ENCODE results near the gene AGPAT1. TPM values are rescaled to one million over a fixed set of nuclear protein-coding genes. Genes with fewer than 3 reads are reported as not detected.
A peak's percentile ranks its signal among the peaks of the same experiment; 100 is the strongest.

AGPAT1 gene
- total and polyA plus RNA-seq, 2 of the 13 experiments (the other 11 are each of a cell fraction or from before 2014, with no cell fraction given): 51.3 to 139 TPM

GRCh38 chr6:32120573-32121059 lies 55.3 kb downstream of the AGPAT1 start (continued):
- TF ChIP-seq ZNF468 (CRISPR knock-in tag; IDR thresholded peaks at IDR 0.05) (no peak), ATF1 (CRISPR knock-in tag; IDR thresholded peaks at IDR 0.05) (no peak), FOXA1 (IDR thresholded peaks at IDR 0.05) (no peak), FOXA1 (CRISPR knock-in tag; IDR thresholded peaks at IDR 0.05) (no peak), ZNF550 (CRISPR knock-in tag; IDR thresholded peaks at IDR 0.05; ENCODE audit: borderline replicate concordance) (no peak), ZNF382 (CRISPR knock-in tag; IDR thresholded peaks at IDR 0.05; ENCODE audit: borderline replicate concordance) (no peak), PRMT3 (CRISPR knock-in tag; IDR thresholded peaks at IDR 0.05; ENCODE audit: borderline replicate concordance, low read depth) (no peak), JUN (CRISPR knock-in tag; IDR thresholded peaks at IDR 0.05) (no peak), TOPORS (CRISPR knock-in tag; IDR thresholded peaks at IDR 0.05) (no peak), SRSF9 (IDR thresholded peaks at IDR 0.05; ENCODE audit: borderline replicate concordance, insufficient read depth, low read depth, low read length, poor library complexity, severe bottlenecking) (no peak), SIX1 (CRISPR knock-in tag; IDR thresholded peaks at IDR 0.05; ENCODE audit: borderline replicate concordance) (no peak), ZC3H4 (CRISPR knock-in tag; IDR thresholded peaks at IDR 0.05; ENCODE audit: borderline replicate concordance) (no peak)

GRCh38 chr6:32118782-32119628 lies 56.9 kb downstream of the AGPAT1 start:
- H3K27me3 ChIP-seq (ENCODE audit: control insufficient read depth in 1 of 2, insufficient read depth in 2 of 2, low read length in 2 of 2): no peaks in the 10 kb centered on the region
- intact Hi-C loops (cut with micrococcal nuclease; ENCODE audit: unreplicated experiment) (loop anchor here (1.0 to 5.0 kb wide), 4 partner anchors 32 to 78 kb away; partner anchors contain the start of genes AGPAT1 and PPT2), in situ Hi-C loops (cut with HindIII; ENCODE audit: extremely low pct_ligation_motif_present, low pct_unique_long_range_greater_than_20kb) (loop anchor here (5.0 kb wide), 1 partner anchor 33 kb away; the partner anchor contains the start of genes PPT2 and PRRT1)
- no TSS peak for BruUV-seq (replicated peaks)
- peak overlapping the region; percentile 45 to 59 (median 56); a peak in 5 of 6 replicates for H3K4me3 ChIP-seq (replicated peaks in 1 of 3; ENCODE audit: insufficient read depth in 1 of 3, low read depth in 2 of 3, low read length in 3 of 3)
- ATAC-seq (peak; percentile 93), DNase-seq (ENCODE audit: low spot score) (peak; percentile 84), FAIRE-seq (peak; percentile 92)
- WGBS (ENCODE audit: low lambda C conversion rate): 7% methylated on average over 17 of the region's 17 CpGs
- POLR2A ChIA-PET: interaction anchor here (0.6 to 2.8 kb wide), 9 partner anchors 9 to 76 kb away, joined by 3 to 34 read pairs (median 4); partner anchors contain the start of genes AGPAT1, ATF6B, FKBPL and RNF5
- CTCF ChIA-PET (ENCODE audit: low intra/inter-chr PET ratio, low total read pairs): interaction anchor here (1.2 to 3.2 kb wide), 7 partner anchors 35 to 136 kb away, joined by 3 to 97 read pairs (median 6); partner anchors contain the start of genes PPT2 and RNF5
- H4K20me1 ChIP-seq (ENCODE audit: insufficient read depth, low read length): no peaks in the 10 kb centered on the region
- peaks cover 24% of the 10 kb centered on the region for H3K4me1 ChIP-seq (ENCODE audit: insufficient read depth, low read length)
- H2AFZ ChIP-seq (ENCODE audit: low read length): peak overlapping the region; percentile 68
- H3K9ac ChIP-seq (ENCODE audit: insufficient read depth, low read depth, low read length): peak overlapping the region; percentile 67
- peak overlapping the region; percentile 87 for H3K27ac ChIP-seq (ENCODE audit: extremely low read length, insufficient read depth, low read length)
- no peaks in the 10 kb centered on the region for H3K79me2 ChIP-seq (ENCODE audit: insufficient read depth, low read length)
- H3K9me3 ChIP-seq (ENCODE audit: low read length): no peaks in the 10 kb centered on the region
- peak overlapping the region; percentile 95 for H3K4me2 ChIP-seq (ENCODE audit: low read depth, low read length)
- H3K36me3 ChIP-seq (replicated peaks in 1 of 2; ENCODE audit: control insufficient read depth in 1 of 2, insufficient read depth in 2 of 2, low read length in 2 of 2): peaks cover 17 to 58% of the 10 kb centered on the region in 2 experiments
- TF ChIP-seq CHD4 (IDR thresholded peaks at IDR 0.05; ENCODE audit: borderline replicate concordance, low read length): no peak
- no peak for TF ChIP-seq SIX4 (CRISPR knock-in tag; IDR thresholded peaks at IDR 0.05)
- TF ChIP-seq MIXL1 (CRISPR knock-in tag; IDR thresholded peaks at IDR 0.05): 0 out of 2 replicates have a peak, but pooled peaks have one; percentile 18
- no peak for TF ChIP-seq FIP1L1 (IDR thresholded peaks at IDR 0.05; ENCODE audit: borderline replicate concordance, insufficient read depth, low read depth, low read length)
- peak; percentile 57; the same call in 1 of the 2 replicates for TF ChIP-seq ZNF768 (CRISPR knock-in tag; IDR thresholded peaks at IDR 0.05)
- TF ChIP-seq RXRA (CRISPR knock-in tag; IDR thresholded peaks at IDR 0.05): no peak
- TF ChIP-seq TRIM24 (CRISPR knock-in tag; IDR thresholded peaks at IDR 0.05): no peak
- peak; percentile 87 for TF ChIP-seq XRCC5 (optimal IDR thresholded peaks at IDR 0.05; ENCODE audit: low read length)
- TF ChIP-seq SOX6 (IDR thresholded peaks at IDR 0.05): no peak
- peak; percentile 56; the same call in 1 of the 2 replicates for TF ChIP-seq SOX6 (CRISPR knock-in tag; IDR thresholded peaks at IDR 0.05)
- no peak for TF ChIP-seq ZNF382 (CRISPR knock-in tag; IDR thresholded peaks at IDR 0.05; ENCODE audit: borderline replicate concordance)
- TF ChIP-seq NFKB2 (CRISPR knock-in tag; IDR thresholded peaks at IDR 0.05; ENCODE audit: borderline replicate concordance): peak; percentile 85; the same call in 1 of the 2 replicates
